HG02763 (cell line): ENCODE measurements around the gene ADCY1.

Experiments used
- ATAC-seq: cut with Tn5 transposase; IDR thresholded peaks from one replicate; pipeline ENCODE4 v1.9.1; 2021; ENCODE audit warnings: mild to moderate bottlenecking, moderate library complexity; ENCODE audit not compliant: unreplicated experiment

The ADCY1 gene

DNA sequence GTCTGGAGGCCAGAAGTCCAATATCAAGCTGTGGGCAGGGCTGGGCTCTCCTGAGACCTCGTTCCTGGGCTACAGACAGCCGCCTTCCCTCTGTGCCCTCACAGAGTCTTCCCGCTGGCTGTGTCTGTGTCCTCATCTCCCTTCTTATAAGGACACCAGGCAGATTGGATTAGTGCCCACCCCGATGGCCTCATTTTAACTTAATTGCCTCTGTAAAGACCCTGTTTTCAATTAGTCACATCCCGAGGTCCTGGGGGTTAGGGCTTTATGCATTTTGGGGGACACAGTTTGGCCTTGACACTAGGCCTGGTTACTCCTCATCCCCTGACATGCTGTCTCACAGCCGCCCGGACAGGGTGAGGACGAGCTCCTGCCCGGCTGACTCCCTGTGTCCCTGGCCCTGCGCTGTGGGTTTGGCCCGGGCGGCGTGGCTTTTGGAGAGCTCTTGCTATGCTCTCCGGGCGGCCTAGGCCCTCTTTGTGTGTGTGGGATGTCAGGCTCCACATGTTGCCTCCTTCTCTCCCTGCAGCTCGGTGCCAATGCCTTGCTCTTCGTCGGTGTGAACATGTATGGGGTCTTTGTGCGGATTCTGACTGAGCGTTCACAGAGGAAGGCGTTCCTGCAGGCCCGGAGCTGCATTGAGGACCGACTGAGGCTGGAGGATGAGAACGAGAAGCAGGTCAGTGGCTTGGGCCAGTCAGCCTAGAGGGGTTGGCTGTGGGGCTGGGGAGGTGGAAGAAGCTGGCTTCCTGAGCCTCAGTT, 18.2 kb downstream of the ADCY1 start:
- no peak for ATAC-seq

DNA sequence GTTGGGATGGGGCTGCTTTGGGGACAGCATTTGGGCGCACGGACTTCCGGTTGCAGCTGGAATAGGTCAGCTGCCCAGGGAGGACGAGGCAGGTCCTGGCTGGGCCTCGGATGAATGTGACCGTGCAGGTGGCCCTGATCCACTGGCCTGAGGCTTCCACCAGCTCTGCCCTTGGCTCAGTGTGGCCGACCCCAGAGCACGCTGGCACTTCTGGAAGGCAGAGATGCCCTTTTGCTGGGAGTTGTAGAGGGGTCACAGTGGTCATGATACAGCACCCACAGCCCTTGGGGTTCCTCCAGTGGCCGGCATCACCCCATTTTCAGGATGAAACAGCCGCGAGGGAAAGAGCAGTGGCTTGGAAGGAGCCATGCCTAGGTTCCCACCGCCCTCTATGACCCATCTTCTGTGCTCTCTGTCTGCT, 19.0 kb downstream of the ADCY1 start:
- ATAC-seq: no peak

DNA sequence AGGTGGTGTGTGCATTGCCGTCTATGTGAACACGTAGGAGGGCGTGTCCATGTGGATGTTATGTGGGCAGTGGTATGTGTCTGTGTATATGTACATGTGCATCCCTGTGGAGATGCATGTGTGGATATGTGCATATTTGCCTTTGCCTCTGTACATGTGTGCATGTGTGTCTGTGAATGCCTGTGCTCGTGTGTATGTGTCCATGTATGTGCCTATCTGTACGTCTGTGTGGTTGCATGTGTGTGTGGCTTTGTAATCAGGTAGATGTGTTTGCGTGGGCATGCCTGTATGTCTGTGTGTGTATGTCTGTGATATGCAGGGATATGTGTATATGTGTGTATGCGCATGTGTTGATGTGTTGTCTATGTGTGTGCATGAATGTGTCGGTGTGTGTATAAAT, 19.7 kb downstream of the ADCY1 start:
- ATAC-seq: no peak

DNA sequence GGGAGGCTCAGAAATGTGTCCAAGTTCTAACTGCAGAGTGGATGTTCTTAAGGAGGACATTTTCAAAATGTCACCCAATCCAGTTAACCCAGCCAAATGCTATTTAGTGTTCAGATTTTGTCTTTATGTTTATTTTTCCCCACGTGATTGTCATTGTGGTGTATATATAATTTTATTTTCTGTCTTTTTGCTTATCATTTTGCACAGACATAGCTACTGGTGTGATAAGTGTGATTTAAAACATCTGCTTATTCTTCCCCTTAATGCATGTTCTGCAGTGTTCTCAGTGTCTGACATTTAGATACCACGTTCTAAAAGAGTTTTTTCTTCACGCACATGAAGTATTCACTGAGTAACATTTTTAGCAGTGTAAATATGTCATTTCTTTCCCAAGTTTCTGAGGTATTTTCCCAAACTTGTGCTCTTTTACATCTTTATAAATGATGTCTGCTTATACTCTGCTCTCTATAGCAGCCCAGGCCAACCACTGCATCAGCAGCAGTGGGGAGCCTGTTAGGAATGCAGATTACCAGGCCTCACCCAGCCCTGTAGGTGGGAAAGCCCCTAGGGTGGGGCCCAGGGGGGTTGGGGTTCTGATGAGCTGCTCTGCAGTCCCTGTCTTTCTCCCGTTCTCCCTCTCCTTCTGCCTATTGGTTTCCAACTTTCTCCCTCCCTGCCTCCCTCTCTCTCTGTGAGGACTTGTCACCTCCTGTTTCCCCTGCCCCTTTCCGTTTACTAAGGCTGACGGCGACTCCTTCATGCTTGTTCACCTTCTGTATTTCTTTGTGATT, 20.8 kb downstream of the ADCY1 start:
- ATAC-seq: no peak

DNA sequence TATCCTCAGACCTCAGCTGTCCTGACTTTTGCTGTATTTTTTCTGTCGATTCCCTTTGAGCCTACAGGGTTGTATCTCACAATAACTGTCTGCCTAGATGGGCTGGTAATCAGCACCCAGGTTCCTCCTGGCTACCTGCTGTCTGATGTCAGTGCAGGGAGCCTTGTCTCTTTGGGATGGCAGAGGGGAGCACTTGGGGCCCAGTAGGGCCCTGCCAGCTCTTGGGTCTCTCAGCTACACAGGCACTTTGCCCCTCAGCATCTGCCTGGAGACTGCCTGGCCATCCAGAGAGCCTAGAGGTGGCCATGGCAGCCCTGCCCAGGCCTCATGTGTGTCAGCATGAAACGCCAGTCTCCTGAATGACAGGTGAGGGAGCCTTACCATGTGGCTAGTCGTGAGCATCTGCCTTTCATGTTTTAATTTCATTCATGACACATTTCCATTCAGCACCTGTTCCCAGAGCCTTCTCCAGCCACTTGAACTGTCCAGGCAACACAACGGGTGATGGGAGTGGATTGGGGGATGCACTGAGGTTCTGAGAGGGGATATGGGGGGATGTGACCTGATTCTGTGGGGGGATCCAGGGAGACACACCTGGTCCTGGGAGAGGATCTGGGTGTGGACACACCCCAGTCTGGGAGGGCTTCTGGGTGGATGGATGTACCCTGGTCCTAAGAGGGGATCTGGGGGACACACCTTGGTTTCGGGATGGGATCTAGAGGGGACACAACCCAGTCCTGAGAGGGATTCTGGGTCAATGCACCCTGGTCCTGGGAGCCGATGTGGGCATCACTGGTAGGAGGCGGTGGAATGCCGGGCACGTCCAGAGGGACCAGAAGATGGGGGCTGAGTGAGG, 21.9 kb downstream of the ADCY1 start:
- no peak for ATAC-seq

DNA sequence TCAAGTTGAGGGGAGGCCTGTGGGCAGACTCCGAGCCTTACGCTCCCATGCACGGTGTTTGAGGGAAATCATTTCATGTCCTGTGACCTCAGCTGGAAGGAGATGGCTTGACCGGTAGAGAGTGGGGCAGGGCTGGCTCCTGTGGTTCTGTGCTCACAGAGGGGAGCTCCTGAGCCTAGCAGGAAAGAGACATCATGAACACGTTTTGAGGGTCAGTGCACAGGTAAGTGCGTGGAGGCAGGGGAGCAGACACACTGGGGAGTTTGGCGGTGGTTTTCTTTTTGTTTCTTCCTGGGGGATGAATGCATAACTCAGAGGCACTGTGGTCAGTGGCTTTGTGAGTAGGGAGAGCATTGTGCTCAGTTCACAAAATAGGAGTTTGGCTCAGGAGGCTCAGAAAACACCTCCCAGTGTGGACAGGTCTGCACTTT, 22.5 kb downstream of the ADCY1 start:
- ATAC-seq: no peak

DNA sequence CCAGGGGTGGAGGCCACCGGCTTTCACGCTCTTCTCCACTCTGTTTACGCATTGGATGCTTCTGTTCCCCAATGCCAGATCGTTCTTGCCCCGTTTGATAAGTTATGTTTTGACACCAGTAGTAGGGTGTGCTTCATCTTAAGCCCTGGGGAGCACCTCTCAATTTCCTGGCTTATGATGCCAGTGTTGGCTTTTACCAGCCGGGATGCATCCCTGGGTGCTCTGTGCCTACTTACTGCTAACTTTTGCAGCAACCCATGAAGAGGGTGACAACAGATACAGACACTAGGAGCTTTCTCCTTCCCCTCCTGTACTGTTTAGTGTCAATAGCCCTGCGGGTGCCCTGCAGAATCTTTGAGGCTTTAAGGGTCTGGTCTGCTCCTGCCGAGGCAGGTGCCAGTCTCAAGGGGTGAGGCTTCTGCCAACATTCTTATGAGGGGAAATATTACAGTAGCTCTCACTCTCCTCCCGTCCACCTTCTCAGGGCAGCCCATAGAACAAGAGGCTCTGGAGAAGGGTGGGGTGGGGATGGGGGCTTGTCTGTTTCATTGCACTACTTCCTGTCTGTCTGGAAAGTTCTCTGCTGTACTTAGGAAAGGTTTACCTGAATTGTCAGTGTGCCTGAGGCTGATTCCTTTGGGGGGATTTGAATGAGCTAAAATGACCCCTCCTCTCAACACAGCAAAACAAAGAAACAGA, 23.3 kb downstream of the ADCY1 start:
- no peak for ATAC-seq

DNA sequence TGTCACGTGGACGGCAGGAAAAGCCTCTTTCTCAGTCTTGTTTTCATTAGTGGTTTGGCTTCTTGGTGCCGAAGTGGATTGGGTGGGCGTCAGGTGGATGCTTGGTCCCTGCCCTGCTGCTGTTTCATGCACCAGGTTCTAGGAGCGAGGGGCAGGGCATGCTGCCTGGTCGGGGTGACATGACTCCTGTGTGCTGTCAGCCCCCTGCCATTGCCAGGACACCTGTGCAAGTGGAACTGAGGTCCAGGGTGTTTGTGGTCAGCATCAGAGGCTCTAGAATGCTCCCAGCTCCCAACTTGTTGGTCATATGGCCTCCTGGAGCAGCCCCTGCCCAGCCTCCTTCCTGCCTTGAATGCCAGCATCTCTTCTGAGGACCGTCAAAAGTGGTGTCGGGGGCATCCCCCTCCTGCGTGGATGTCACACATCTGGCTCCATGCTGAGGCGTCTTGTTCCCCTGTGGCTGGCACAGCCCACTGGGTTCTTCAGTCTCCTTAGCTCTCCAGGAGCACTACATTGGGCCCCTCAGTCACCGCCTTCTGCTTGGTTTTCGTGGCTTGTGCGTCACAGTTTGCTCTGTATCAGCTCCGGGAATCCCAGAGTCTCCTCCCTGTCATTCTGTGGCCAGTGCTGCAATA, 24.8 kb downstream of the ADCY1 start:
- no peak for ATAC-seq

DNA sequence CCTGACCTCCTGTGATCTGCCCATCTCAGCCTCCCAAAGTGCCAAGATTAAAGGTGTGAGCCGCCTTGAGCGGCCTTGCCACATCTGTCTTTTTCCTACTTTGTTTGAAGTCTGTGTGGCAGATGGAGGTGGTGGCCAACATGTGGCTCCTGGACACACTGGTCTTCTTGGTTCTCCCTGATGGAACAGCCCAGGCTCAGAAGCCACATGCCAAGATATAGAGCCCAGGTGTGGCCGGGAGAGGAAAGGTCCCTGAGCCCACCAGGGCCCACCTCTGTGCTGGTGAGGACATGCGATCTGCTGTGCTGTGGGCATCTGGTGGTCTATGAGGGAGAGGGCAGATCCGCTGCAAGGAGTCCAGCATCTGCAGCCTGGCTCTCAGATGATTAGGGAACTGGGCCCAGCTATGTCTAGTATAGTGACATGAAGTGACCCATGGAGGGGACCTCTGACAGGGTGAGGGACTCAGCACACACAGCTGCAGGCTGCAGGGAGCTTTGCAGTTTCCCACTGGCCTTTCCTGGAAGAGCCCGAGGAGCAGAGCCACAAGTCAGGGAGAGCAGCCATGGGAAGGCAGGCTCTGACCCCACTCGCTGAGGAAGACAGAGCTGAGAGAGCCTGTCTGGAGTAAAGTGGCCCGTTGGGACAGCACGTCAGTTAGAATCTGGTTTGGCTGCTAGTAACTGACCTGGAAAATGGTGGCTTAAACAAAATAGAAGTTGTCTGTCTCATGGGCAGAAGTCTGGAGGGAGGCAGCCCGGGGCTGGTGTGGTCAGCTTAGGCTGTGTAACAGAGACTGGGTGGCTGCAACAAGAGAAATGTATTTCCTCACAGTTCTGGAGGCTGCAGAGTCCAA, 25.9 kb downstream of the ADCY1 start:
- no peak for ATAC-seq

DNA sequence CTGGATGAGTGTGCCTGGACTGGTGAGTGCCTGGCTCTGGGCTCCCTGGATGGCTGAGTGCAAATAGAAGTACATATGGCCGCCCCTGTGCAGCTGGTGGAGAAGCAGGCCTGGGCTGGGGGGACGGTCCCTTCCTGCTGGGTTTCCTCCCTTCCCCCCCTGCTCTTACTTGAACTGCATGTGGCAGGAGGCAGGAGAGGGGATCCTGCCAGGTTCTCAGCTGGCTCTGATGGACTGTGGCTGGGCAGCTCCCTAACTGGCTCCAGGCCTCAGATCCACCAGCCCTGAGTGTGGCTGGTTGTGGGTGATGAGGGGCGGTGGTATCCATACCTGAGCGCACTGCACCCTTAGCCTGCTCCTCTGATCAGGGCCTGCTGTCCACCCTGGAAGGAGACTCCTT, 26.9 kb downstream of the ADCY1 start:
- ATAC-seq: no peak

DNA sequence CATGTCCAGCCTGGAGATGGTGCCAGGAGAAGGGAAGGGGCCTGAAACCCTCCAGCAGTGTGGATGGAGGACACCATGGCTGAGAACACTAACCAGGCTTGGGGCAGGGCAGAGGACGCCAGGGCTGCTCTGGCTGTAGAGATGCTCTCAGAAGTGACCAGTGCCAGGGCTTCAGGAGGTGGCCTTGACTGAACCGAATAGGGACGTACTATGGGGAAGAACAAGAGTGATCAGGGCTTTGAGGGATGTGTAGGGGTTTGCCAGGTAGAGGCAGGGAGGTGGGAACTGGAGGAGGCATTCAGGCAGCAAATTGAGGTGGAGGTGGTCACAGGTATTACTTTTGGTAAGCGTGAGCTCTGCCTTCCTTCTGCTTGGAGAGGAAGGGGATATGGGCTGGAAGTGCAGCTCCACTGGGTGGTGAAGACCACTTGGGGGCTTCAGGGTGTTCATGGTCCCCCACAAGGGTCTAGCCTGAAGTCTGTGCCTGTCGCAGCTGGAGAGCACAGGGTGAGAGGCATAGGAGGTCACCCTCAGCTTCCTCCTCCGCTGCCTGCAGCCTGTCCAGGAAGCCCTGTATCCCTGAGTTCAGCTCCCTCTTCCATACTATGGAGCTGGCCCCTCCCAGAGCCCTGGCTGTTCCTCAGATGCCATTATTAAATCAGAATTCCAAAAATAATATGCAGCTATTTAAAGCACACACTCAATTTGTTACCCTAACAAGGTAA, 27.8 kb downstream of the ADCY1 start:
- ATAC-seq: no peak

DNA sequence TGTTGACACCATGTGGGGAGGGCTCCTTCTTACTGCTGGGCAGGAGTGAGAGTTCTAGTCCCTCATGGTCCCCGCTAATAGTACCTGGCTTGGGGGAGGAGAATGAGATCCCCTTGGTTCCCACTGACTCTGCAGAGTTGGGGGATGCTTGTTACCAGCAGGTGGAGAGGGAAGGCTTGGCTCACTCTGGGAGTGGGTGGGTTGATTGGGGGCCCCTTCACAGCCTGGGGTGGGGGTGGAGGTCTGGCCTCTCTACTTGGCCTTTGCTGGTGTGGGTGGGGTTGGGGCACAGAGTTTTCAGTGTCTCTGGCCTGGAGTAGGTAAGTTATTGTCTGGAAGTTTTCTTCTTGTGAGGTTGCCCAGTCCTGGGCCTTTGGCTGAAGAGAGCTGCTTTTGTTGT, 31.9 kb downstream of the ADCY1 start:
- no peak for ATAC-seq

DNA sequence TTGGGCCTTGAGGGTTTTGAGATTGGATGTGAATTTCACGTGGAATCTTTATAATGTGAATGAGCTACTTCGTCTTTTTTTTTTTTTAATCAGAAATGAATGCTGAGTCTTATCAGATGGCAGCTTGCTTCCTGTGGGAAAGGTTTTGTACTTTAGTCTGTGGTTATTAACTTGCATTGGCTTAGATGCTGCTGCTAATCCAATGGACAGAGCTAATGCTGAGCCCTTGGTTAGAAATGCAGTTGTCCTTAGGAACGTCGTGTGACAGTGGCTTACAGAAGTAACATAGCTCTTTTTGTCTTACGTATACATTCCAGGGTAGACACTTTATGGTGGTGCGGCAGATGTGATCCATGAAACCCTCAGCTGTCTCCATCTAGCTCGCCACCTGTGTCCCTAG, 32.8 kb downstream of the ADCY1 start:
- no peak for ATAC-seq

DNA sequence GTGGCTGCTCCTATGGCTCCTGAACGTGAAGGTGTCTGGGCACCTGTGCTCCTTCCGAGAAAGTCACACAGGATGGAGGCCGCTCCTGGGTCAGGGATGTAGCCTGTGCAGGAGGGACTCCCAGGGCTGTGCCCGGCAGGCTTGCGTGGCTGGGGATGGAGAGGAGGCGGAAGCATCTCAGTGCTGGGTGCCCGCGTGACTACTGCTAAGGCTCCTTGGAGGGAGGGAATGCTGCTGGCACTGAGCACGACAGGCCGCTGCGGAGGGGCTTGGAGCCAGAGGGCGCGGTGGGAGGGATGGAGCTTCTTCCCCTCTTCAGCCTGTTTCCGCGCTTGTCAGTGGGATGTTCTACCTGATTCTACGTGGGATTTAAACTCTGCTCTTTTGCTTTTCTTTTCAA, 35.0 kb downstream of the ADCY1 start:
- no peak for ATAC-seq

DNA sequence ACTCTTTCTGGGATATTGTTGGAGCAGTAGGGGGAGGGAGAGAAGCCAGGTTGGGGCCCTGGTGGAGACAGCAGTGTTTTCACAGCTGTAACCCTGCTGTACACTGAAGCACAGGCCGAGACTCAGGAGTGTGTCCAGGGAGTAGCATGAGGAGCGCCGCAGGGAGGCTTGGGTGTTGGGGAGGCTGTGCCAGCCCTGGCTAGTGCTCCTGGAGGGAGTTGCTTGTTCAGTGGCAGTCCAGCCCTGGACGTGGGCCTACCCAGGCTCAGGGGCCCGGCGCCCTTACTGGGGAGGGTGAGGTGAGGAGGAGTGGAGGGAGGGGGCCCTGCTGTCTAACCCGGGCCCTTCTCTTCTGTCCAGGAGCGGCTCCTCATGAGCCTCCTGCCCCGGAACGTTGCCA, 35.9 kb downstream of the ADCY1 start:
- ATAC-seq: no peak

DNA sequence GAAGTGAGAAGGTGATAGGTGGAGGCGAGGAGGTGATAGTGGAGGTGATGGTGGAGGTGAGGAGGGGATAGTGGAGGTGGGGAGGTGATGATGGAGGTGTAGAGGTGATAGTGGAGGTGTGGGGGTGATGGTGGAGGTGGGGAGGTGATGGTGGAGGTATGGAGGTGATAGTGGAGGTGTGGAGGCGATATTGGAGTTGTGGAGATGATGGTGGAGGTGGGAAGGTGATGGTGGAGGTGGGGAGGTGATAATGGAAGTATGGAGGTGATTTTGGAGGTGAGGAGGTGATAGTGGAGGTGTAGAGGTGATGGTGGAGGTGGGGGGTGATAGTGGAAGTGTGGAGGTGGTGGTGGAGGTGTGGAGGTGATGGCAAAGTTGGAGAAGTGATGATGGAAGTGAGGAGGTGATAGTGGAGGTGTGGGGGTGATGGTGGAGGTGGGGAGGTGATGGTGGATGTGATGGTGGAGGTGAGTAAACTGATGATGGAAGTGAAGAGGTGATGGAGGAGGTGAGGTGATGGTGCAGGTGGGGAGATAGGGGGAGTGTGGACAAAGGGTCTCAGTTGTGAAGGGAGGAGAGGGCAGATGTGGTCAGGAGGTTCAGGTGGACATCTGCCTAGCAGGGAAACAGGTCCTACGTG, 36.6 kb downstream of the ADCY1 start:
- no peak for ATAC-seq

DNA sequence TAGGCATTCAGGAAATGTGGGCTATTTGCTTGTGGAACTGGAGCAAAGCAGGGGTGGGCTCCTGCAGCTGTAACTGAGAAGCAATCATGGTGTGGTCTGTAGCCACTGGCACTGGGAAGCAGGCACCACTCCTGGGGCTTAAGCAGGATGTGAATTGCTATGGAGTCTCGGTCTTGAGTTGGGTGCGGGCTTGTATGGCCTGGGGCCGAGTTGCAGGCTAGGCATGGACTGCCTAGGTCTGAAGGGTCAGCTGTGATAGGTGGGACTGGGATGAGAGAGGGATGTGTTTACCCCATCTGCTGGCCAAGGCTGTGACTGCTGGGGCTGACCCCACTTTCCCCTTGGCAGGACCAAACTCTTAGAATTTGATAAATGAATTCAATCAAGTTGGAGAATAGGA, 43.0 kb downstream of the ADCY1 start:
- ATAC-seq: no peak

DNA sequence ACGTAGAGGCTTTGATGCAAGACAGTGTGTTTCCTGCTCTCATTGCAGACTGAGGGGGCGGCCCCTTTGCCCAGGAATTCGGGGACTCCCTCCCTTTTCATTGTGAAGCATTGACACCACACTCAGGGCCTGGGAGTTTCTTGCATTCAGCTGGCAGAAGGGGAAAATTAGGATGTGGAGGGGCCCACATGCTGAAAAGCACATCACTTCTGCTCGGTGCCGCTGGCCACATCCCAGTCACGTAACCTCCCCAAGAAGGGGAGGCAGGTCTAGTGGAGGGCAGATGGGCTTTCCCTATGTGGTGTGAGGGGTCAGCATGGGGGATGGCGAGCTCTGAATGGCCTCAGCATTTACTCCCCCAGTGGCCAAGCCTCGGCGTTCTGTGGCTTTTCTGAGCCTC, 47.9 kb downstream of the ADCY1 start:
- ATAC-seq: no peak
